Keratinocyte (primary cell): Measurements from ENCODE around the gene SMARCD2. TPM values are rescaled to one million over a fixed set of nuclear protein-coding genes. Genes with fewer than 3 reads are reported as not detected.
"Not testable (repeated sequence)": the region's sequence is repeated elsewhere in the genome, so short reads cannot be mapped to it uniquely, and the experiment has no call there.

Source experiments
- DNase-seq: peaks from one replicate; pipeline ENCODE4 v3.0.0-alpha.2; 2011; ENCODE audit warnings: low read depth, missing footprints, low spot score
- FAIRE-seq: peaks from 2 replicates; lab custom pipeline; 2011; peaks lifted over from hg19 to GRCh38; lab: Jason Lieb, UNC
- H2AFZ ChIP-seq: 2 replicates; pipeline ENCODE4 v1.6.0; 2012; ENCODE audit warnings: low read length, control low read depth, inconsistent platforms; ENCODE audit not compliant: control insufficient read depth
- H3K27ac ChIP-seq: 2 replicates; pipeline ENCODE4 v1.5.1; 2011; ENCODE audit warnings: low read length; ENCODE audit not compliant: control insufficient read depth, insufficient read depth
- H3K27me3 ChIP-seq: 3 replicates; pipeline ENCODE4 v1.6.0; 2011; ENCODE audit warnings: low read length; ENCODE audit not compliant: control insufficient read depth, insufficient read depth; ENCODE audit errors: extremely low read depth
- H3K36me3 ChIP-seq, 2 experiments: 2 replicates in 1 of 2; 3 replicates in 1 of 2; pipeline ENCODE4 v1.5.1; 2011; ENCODE audit warnings: low read length in 2 of 2, mild to moderate bottlenecking in 1 of 2; ENCODE audit not compliant: control insufficient read depth in 2 of 2, insufficient read depth in 2 of 2; ENCODE audit errors: extremely low read depth in 1 of 2
- H3K4me1 ChIP-seq: 3 replicates; pipeline ENCODE4 v1.5.1; 2011; ENCODE audit warnings: low read length; ENCODE audit not compliant: control insufficient read depth, insufficient read depth; ENCODE audit errors: extremely low read depth
- H3K4me2 ChIP-seq: 3 replicates; pipeline ENCODE4 v1.6.0; 2011; ENCODE audit warnings: low read depth, low read length; ENCODE audit not compliant: control insufficient read depth, insufficient read depth; ENCODE audit errors: extremely low read depth
- H3K4me3 ChIP-seq, 3 experiments: fragments of 200-600 bp in 1 of 3; sonication (generic) in 1 of 3; 2 replicates in 2 of 3; 3 replicates in 1 of 3; pipeline ENCODE4 v1.5.1; 2011 to 2016; ENCODE audit warnings: low read length in 3 of 3, mild to moderate bottlenecking in 3 of 3, control low read depth in 2 of 3, inconsistent platforms in 1 of 3, low read depth in 1 of 3, mixed read lengths in 1 of 3, mixed run types in 1 of 3, moderate library complexity in 1 of 3; ENCODE audit not compliant: control insufficient read depth in 2 of 3, insufficient read depth in 2 of 3; ENCODE audit errors: extremely low read depth in 1 of 3
- H3K79me2 ChIP-seq: 2 replicates; pipeline ENCODE4 v1.6.0; 2012; ENCODE audit warnings: low read length; ENCODE audit not compliant: control insufficient read depth, insufficient read depth
- H3K9ac ChIP-seq: 3 replicates; pipeline ENCODE4 v1.6.0; 2011; ENCODE audit warnings: low read length; ENCODE audit not compliant: control insufficient read depth, insufficient read depth; ENCODE audit errors: extremely low read depth
- H3K9me1 ChIP-seq: 3 replicates; pipeline ENCODE4 v1.6.0; 2011; ENCODE audit warnings: low read length; ENCODE audit not compliant: control insufficient read depth, insufficient read depth; ENCODE audit errors: extremely low read depth
- H3K9me3 ChIP-seq: 2 replicates; pipeline ENCODE4 v1.5.1; 2012; ENCODE audit warnings: low read depth, low read length; ENCODE audit not compliant: control insufficient read depth
- H4K20me1 ChIP-seq: 3 replicates; pipeline ENCODE4 v1.6.0; 2011; ENCODE audit warnings: low read length; ENCODE audit not compliant: control insufficient read depth, insufficient read depth; ENCODE audit errors: extremely low read depth
- CTCF ChIP-seq, 3 experiments: IDR thresholded peaks in 1 of 3; conservative IDR thresholded peaks in 1 of 3; optimal IDR thresholded peaks in 1 of 3; 2 replicates in 2 of 3; 3 replicates in 1 of 3; pipeline versions ENCODE3 to v1.5.1; 2011; ENCODE audit warnings: low read length in 3 of 3, mild to moderate bottlenecking in 3 of 3, moderate library complexity in 2 of 3, control low read depth in 1 of 3, inconsistent platforms in 1 of 3; ENCODE audit not compliant: insufficient read depth in 2 of 3; ENCODE audit errors: extremely low read depth in 1 of 3
- EZH2 ChIP-seq: IDR thresholded peaks from one replicate; pipeline ENCODE4 v1.6.1; 2012; ENCODE audit warnings: inconsistent platforms, mild to moderate bottlenecking, low read length, moderate library complexity
- dilution Hi-C: fragments of 300-500 bp; cut with MboI; formaldehyde crosslinking; loops from one replicate; pipeline ENCODE4 v1.7.0; 2020; ENCODE audit warnings: low sequenced_read_pairs; ENCODE audit not compliant: extremely low pct_ligation_motif_present
- polyA plus RNA-seq, 5 experiments: library from polyadenylated mRNA; depleted of rRNA in 3 of 5; stranded (reverse) in 3 of 5; stranded (forward) in 1 of 5; unstranded in 1 of 5; fragments of >200 nt; gene quantifications; 1 replicate in 1 of 5; 2 replicates in 3 of 5; 3 replicates in 1 of 5; pipeline versions ENCODE4 v1.2.1 to v1.2.3, GENCODE V29; 2011 to 2012; ENCODE audit warnings: missing spikeins in 2 of 5, low read depth in 1 of 5, low replicate concordance in 1 of 5

SMARCD2 gene
- polyA plus RNA-seq, 1 donor (not counting 4 experiments of a cell fraction or from before 2014, with no cell fraction given), result 86.3 TPM

- H2AFZ ChIP-seq, result no peak overlapping the region
- no peak overlapping the region for H3K4me3 ChIP-seq
- H3K9me1 ChIP-seq, result no peaks in the 10 kb centered on the region
- no peaks in the 10 kb centered on the region for H3K36me3 ChIP-seq
- no peaks in the 10 kb centered on the region for H3K79me2 ChIP-seq
- FAIRE-seq, result no peak
- TF ChIP-seq EZH2 (no peak), CTCF (optimal IDR thresholded peaks at IDR 0.05 in 1 of 3, IDR thresholded peaks at IDR 0.05 in 1 of 3, conservative IDR thresholded peaks at IDR 0.05 in 1 of 3; ENCODE audit: extremely low read depth in 1 of 3, insufficient read depth in 2 of 3, low read length in 3 of 3) (no peak)
- H3K4me1 ChIP-seq, result no peaks in the 10 kb centered on the region
- H3K9ac ChIP-seq, result no peak overlapping the region
- no peaks in the 10 kb centered on the region for H4K20me1 ChIP-seq
- dilution Hi-C loops, result no loop called here
- H3K27me3 ChIP-seq, result no peaks in the 10 kb centered on the region
- H3K4me2 ChIP-seq, result no peak overlapping the region
- no peak overlapping the region for H3K27ac ChIP-seq
- no peaks in the 10 kb centered on the region for H3K9me3 ChIP-seq
- DNase-seq, result no peak
Observed at GRCh38 chr17:63880706-63881105, 38.2 kb upstream of the SMARCD2 start.

GRCh38 chr17:63878413-63878812 is 35.9 kb upstream of the SMARCD2 start:
- H3K79me2 ChIP-seq, H3K27ac ChIP-seq, FAIRE-seq, H2AFZ ChIP-seq, H3K9me1 ChIP-seq, dilution Hi-C loops, H3K36me3 ChIP-seq, H3K4me2 ChIP-seq, H3K9ac ChIP-seq, H4K20me1 ChIP-seq, H3K9me3 ChIP-seq, H3K4me3 ChIP-seq, DNase-seq, H3K27me3 ChIP-seq, H3K4me1 ChIP-seq: not testable (repeated sequence)

- H3K79me2 ChIP-seq, H4K20me1 ChIP-seq, H2AFZ ChIP-seq, H3K9ac ChIP-seq, H3K4me1 ChIP-seq, FAIRE-seq, H3K9me1 ChIP-seq, H3K9me3 ChIP-seq, DNase-seq, dilution Hi-C loops, H3K4me2 ChIP-seq, H3K27me3 ChIP-seq, H3K36me3 ChIP-seq, H3K4me3 ChIP-seq, H3K27ac ChIP-seq: not testable (repeated sequence)
Observed at GRCh38 chr17:63874693-63875092, 32.2 kb upstream of the SMARCD2 start.

- H3K4me1 ChIP-seq, H3K9me1 ChIP-seq, dilution Hi-C loops, H3K9me3 ChIP-seq, DNase-seq, FAIRE-seq, H3K9ac ChIP-seq, H2AFZ ChIP-seq, H3K4me2 ChIP-seq, H4K20me1 ChIP-seq, H3K79me2 ChIP-seq, H3K36me3 ChIP-seq, H3K27ac ChIP-seq, H3K27me3 ChIP-seq, H3K4me3 ChIP-seq: not testable (repeated sequence)
Observed at GRCh38 chr17:63874061-63874626, 31.7 kb upstream of the SMARCD2 start.
